OCI-LY7 (cell line): ENCODE data around the gene EPHB1. TPM values are rescaled to one million over a fixed set of nuclear protein-coding genes. Genes with fewer than 3 reads are reported as not detected.
"Not testable (repeated sequence)": the region's sequence is repeated elsewhere in the genome, so short reads cannot be mapped to it uniquely, and the experiment has no call there.

Experiments used
- BruUV-seq: library from RNA; stranded (reverse); fragments of 400-500 nt; replicated peaks from 2 replicates; lab custom pipeline; 2021; lab: Mats Ljungman, UMichigan
- CTCF ChIA-PET: fragments of 300-600 bp; sonication (Branson Sonifier 250); formaldehyde crosslinking; loops from one replicate; lab custom pipeline; 2022; ENCODE audit warnings: antibody characterized with exemption; ENCODE audit not compliant: unreplicated experiment; lab: Charles Lee
- POLR2A ChIA-PET: fragments of 300-600 bp; sonication (Branson Sonifier 250); formaldehyde crosslinking; loops from one replicate; lab custom pipeline; 2022; ENCODE audit warnings: antibody characterized with exemption; lab: Charles Lee
- DNase-seq: peaks from one replicate; pipeline ENCODE4 v3.0.0-alpha.2; 2015; ENCODE audit warnings: low spot score
- H2AFZ ChIP-seq: fragments of 200-600 bp; sonication (generic), shearing (Covaris generic); 2 replicates; pipeline ENCODE4 v1.6.1; 2014; ENCODE audit warnings: mild to moderate bottlenecking, antibody characterized with exemption, low read length, moderate library complexity
- H3K27ac ChIP-seq: fragments of 200-600 bp; sonication (generic); 2 replicates; pipeline ENCODE4 v1.5.1; 2014; ENCODE audit warnings: mixed run types, low read depth, mild to moderate bottlenecking, moderate library complexity, low read length, inconsistent platforms; ENCODE audit not compliant: poor library complexity, severe bottlenecking
- H3K36me3 ChIP-seq: fragments of 200-600 bp; sonication (generic); 2 replicates; pipeline ENCODE4 v1.6.1; 2014; ENCODE audit warnings: mild to moderate bottlenecking, antibody characterized with exemption, low read length, moderate library complexity, mixed read lengths; ENCODE audit not compliant: insufficient read depth
- H3K4me1 ChIP-seq: fragments of 200-600 bp; sonication (generic); 2 replicates; pipeline ENCODE4 v1.5.1; 2014; ENCODE audit warnings: mild to moderate bottlenecking, low read length; ENCODE audit not compliant: insufficient read depth, poor library complexity, severe bottlenecking
- H3K4me2 ChIP-seq: fragments of 200-600 bp; sonication (generic); 2 replicates; pipeline ENCODE4 v1.6.1; 2014; ENCODE audit warnings: mild to moderate bottlenecking, low read length
- H3K4me3 ChIP-seq: fragments of 200-600 bp; sonication (generic); 2 replicates; pipeline ENCODE4 v1.5.1; 2014; ENCODE audit warnings: mild to moderate bottlenecking, low read depth, low read length; ENCODE audit not compliant: poor library complexity, severe bottlenecking
- H3K79me2 ChIP-seq: fragments of 200-600 bp; sonication (generic); 2 replicates; pipeline ENCODE4 v1.6.1; 2016; ENCODE audit warnings: low read depth, mild to moderate bottlenecking, low read length, moderate library complexity, mixed read lengths; ENCODE audit not compliant: insufficient read depth
- H3K9me2 ChIP-seq: fragments of 200-600 bp; sonication (generic); 2 replicates; pipeline ENCODE4 v1.6.1; 2016; ENCODE audit warnings: mild to moderate bottlenecking, low read length, mixed read lengths; ENCODE audit not compliant: insufficient read depth
- H3K9me3 ChIP-seq: fragments of 200-600 bp; sonication (generic); 2 replicates; pipeline ENCODE4 v1.6.1; 2014; ENCODE audit warnings: mild to moderate bottlenecking, mixed run types, low read length, mixed read lengths
- H4K20me1 ChIP-seq: fragments of 200-600 bp; sonication (generic); 2 replicates; pipeline ENCODE4 v1.6.1; 2014; ENCODE audit warnings: mild to moderate bottlenecking, antibody characterized with exemption, low read length, moderate library complexity, mixed read lengths; ENCODE audit not compliant: insufficient read depth
- EZH2phosphoT487 ChIP-seq: fragments of 200-600 bp; sonication (generic); IDR thresholded peaks from 2 replicates; pipeline ENCODE4 v1.6.1; 2018; ENCODE audit warnings: low read depth, borderline replicate concordance, mild to moderate bottlenecking, mixed run types, antibody characterized with exemption, low read length, moderate library complexity, mixed read lengths
- intact Hi-C: fragments of 100-400 bp; cut with micrococcal nuclease; formaldehyde crosslinking; loops from one replicate; pipeline ENCODE4 v1.10.0; 2022; ENCODE audit not compliant: unreplicated experiment
- total RNA-seq, 2 experiments: library from RNA; depleted of rRNA in 1 of 2; stranded (reverse); fragments of >200 nt in 1 of 2; shearing (Covaris generic) in 1 of 2; gene quantifications; 2 replicates each; pipeline ENCODE4 v1.2.3, GENCODE V29; 2014 to 2022
- TF ChIP-seq, protein P1 (sequence below): fragments of 200-600 bp; sonication (generic); conservative IDR thresholded peaks from 2 replicates; pipeline ENCODE4 v1.5.1; 2014; ENCODE audit warnings: mild to moderate bottlenecking, antibody characterized with exemption, low read length, moderate library complexity, mixed read lengths

The EPHB1 gene
- total RNA-seq, 2 experiments from 2014 or later, result 0.54 to 1.3 TPM

DNA sequence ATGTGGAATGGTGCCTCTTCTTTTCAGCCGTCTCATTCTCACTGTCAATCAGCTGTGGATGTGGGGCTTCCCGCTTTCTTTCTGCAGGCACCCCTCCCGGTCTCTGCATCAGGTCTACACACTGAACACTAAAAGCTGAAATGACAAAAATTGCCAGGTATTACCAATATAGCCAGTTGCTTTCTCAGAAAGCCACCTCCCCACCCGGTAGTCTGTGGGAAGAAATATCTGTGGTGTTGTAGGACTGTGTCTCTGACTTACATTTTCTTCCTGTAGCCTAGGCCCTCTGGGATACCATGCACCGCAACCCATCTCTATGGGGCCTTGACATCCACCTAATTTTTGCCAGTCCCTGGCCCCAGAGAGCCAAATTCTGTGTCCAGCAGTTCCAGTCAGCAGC lies 19.2 kb upstream of the EPHB1 start:
- Histone ChIP-seq H4K20me1 (no peaks in the 10 kb centered on the region), H3K36me3 (no peaks in the 10 kb centered on the region), H3K4me2 (no peak overlapping the region), H3K79me2 (no peaks in the 10 kb centered on the region), H2AFZ (no peak overlapping the region), H3K4me1 (no peaks in the 10 kb centered on the region), H3K27ac (no peak overlapping the region), H3K4me3 (no peak overlapping the region), H3K9me3 (no peaks in the 10 kb centered on the region), H3K9me2 (no peaks in the 10 kb centered on the region)
- ChIA-PET POLR2A (no interaction called here), CTCF (no interaction called here)
- no peak for TF ChIP-seq EZH2phosphoT487
- intact Hi-C loops, result no loop called here
- DNase-seq, result no peak
- BruUV-seq, result no TSS peak

DNA sequence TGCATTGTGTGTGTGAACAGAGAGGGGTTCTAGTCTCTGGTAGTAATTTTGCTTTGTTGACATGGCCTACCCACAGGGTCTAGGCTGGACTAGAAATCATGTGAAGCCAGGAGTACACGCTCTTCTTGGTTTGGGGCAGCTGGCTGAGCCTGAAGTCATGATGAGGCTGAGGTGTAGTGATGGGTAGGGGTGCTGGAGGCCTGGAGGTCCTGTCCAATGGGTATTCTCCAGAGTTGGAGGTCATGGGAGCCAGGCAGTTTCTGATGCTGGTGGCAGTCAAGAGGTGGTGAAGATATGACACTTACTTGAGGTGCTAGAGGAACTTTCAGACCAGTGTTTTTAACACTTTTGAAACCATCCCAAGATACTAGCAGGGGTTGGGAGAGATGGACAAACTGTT lies 18.5 kb upstream of the EPHB1 start:
- Histone ChIP-seq H4K20me1 (no peaks in the 10 kb centered on the region), H3K4me1 (no peaks in the 10 kb centered on the region), H3K36me3 (no peaks in the 10 kb centered on the region), H3K4me2 (no peak overlapping the region), H3K9me2 (no peaks in the 10 kb centered on the region), H3K27ac (no peak overlapping the region), H2AFZ (no peak overlapping the region), H3K79me2 (no peaks in the 10 kb centered on the region), H3K4me3 (no peak overlapping the region), H3K9me3 (no peaks in the 10 kb centered on the region)
- CTCF ChIA-PET, result no interaction called here
- POLR2A ChIA-PET, result no interaction called here
- intact Hi-C loops, result no loop called here
- TF ChIP-seq, protein P1, sequence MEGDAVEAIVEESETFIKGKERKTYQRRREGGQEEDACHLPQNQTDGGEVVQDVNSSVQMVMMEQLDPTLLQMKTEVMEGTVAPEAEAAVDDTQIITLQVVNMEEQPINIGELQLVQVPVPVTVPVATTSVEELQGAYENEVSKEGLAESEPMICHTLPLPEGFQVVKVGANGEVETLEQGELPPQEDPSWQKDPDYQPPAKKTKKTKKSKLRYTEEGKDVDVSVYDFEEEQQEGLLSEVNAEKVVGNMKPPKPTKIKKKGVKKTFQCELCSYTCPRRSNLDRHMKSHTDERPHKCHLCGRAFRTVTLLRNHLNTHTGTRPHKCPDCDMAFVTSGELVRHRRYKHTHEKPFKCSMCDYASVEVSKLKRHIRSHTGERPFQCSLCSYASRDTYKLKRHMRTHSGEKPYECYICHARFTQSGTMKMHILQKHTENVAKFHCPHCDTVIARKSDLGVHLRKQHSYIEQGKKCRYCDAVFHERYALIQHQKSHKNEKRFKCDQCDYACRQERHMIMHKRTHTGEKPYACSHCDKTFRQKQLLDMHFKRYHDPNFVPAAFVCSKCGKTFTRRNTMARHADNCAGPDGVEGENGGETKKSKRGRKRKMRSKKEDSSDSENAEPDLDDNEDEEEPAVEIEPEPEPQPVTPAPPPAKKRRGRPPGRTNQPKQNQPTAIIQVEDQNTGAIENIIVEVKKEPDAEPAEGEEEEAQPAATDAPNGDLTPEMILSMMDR, result no peak
- TF ChIP-seq EZH2phosphoT487, result no peak
- DNase-seq, result no peak
- BruUV-seq, result no TSS peak

DNA sequence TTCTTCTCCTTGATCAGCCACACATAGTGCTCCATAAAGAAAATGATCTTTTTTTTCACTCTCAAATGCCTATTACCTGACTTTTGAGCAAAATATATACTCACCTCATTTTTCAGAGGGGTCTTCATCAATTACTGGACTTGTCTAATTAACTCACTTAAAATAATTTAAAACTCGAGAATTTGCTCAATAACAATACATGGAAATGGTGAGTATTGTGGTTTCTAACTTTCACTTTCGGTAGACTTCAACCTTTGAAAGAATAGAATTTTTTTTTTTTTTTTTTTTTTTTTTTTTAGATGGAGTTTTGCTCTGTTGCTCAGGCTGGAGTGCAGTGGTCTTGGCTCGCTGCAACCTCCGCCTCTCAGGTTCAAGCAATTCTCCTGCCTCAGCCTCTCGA lies 17.7 kb upstream of the EPHB1 start:
- Histone ChIP-seq H4K20me1 (no peaks in the 10 kb centered on the region), H3K27ac (no peak overlapping the region), H3K9me3 (no peaks in the 10 kb centered on the region), H3K79me2 (no peaks in the 10 kb centered on the region), H3K36me3 (no peaks in the 10 kb centered on the region), H2AFZ (no peak overlapping the region), H3K9me2 (no peaks in the 10 kb centered on the region), H3K4me2 (no peak overlapping the region), H3K4me1 (no peaks in the 10 kb centered on the region), H3K4me3 (no peak overlapping the region)
- CTCF ChIA-PET, result no interaction called here
- BruUV-seq, result no TSS peak
- POLR2A ChIA-PET, result no interaction called here
- no peak for TF ChIP-seq EZH2phosphoT487
- TF ChIP-seq, protein P1, result no peak
- intact Hi-C loops, result no loop called here
- DNase-seq, result no peak

DNA sequence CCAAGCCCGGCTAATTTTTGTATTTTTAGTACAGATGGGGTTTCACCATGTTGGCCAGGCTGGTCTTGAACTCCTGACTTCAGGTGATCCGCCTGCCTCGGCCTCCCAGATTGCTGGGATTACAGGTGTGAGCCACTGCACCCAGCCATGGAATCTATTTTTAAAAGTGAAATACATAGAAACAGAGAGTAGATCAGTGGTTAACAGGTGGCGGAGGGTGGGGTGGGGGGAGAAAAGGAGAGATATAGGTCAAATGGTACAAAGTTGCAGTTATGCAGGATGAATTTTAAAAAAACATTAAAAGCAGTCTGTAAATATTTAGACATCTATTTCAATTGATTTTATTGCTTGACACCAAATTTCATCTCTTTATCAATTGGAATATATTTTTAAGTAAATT lies 6.8 kb upstream of the EPHB1 start:
- H3K9me2 ChIP-seq, BruUV-seq, H3K4me1 ChIP-seq, DNase-seq, CTCF ChIA-PET, H3K9me3 ChIP-seq, H2AFZ ChIP-seq, H3K79me2 ChIP-seq, POLR2A ChIA-PET, H3K27ac ChIP-seq, H3K4me2 ChIP-seq, intact Hi-C loops, H3K36me3 ChIP-seq, H4K20me1 ChIP-seq, H3K4me3 ChIP-seq: not testable (repeated sequence)
